Mucosa of gallbladder (tissue), 1 donor: ENCODE measurements around the gene PPP2R5B. TPM values are rescaled to one million over a fixed set of nuclear protein-coding genes. Genes with fewer than 3 reads are reported as not detected.
"Not testable (repeated sequence)": the region's sequence is repeated elsewhere in the genome, so short reads cannot be mapped to it uniquely, and the experiment has no call there.

Experiments used
- DNase-seq: peaks from one replicate; pipeline ENCODE4 v3.0.0-alpha.2; 2020; ENCODE audit warnings: low spot score
- total RNA-seq: library from RNA; stranded (reverse); gene quantifications from one replicate; pipeline ENCODE4 v1.2.1, GENCODE V29; 2021
- donor health status: DM: no; HTN: no; CAD: no.

PPP2R5B gene
- total RNA-seq, 1 donor from 2014 or later = 44.1 TPM

- no peak for DNase-seq
These were observed 49.6 kb downstream of the PPP2R5B start for GRCh38 chr11:64974124-64974523.

GRCh38 chr11:64976651-64977050 lies 52.2 kb downstream of the PPP2R5B start:
- DNase-seq = no peak

- not testable (repeated sequence) for DNase-seq
These were observed 58.9 kb downstream of the PPP2R5B start for GRCh38 chr11:64983339-64983738.

Other genes with a start within 250 kb of the PPP2R5B start
- gene NRXN2, start 201.5 kb upstream of the PPP2R5B start, total RNA-seq = 8.1 TPM
- gene RASGRP2, start 180.5 kb upstream of the PPP2R5B start, total RNA-seq = 17.1 TPM
- gene PYGM, start 164.7 kb upstream of the PPP2R5B start, total RNA-seq = 14.3 TPM
- 263 TPM for gene SF1, start 146.1 kb upstream of the PPP2R5B start, total RNA-seq
- 23.1 TPM for gene MAP4K2, start 121.5 kb upstream of the PPP2R5B start, total RNA-seq
- gene MEN1, start 114.1 kb upstream of the PPP2R5B start, total RNA-seq = 34.8 TPM
- gene CDC42BPG, start 80.0 kb upstream of the PPP2R5B start, total RNA-seq = 37.1 TPM
- 85.6 TPM for gene EHD1, start 46.1 kb upstream of the PPP2R5B start, total RNA-seq
- 39.3 TPM for gene ATG2A, start 7.5 kb upstream of the PPP2R5B start, total RNA-seq
- gene GPHA2, start 11.2 kb downstream of the PPP2R5B start, total RNA-seq = 1.3 TPM
- gene MAJIN, start 47.4 kb downstream of the PPP2R5B start, total RNA-seq = not detected
- 5.5 TPM for gene BATF2, start 72.3 kb downstream of the PPP2R5B start, total RNA-seq
- 103 TPM for gene ARL2, start 89.5 kb downstream of the PPP2R5B start, total RNA-seq
- gene SNX15, start 102.8 kb downstream of the PPP2R5B start, total RNA-seq = 39.4 TPM
- gene SAC3D1, start 116.5 kb downstream of the PPP2R5B start, total RNA-seq = 9.9 TPM
- gene NAALADL1, start 133.9 kb downstream of the PPP2R5B start, total RNA-seq = 10.4 TPM
- gene CDCA5, start 159.4 kb downstream of the PPP2R5B start, total RNA-seq = 2.1 TPM
- gene ZFPL1, start 159.5 kb downstream of the PPP2R5B start, total RNA-seq = 44.4 TPM
- 116 TPM for gene VPS51, start 171.5 kb downstream of the PPP2R5B start, total RNA-seq
- gene TM7SF2, start 187.2 kb downstream of the PPP2R5B start, total RNA-seq = 184 TPM
- 15.1 TPM for gene ZNHIT2, start 193.0 kb downstream of the PPP2R5B start, total RNA-seq
- 835 TPM for gene FAU, start 197.4 kb downstream of the PPP2R5B start, total RNA-seq
- gene MRPL49, start 197.6 kb downstream of the PPP2R5B start, total RNA-seq = 46.5 TPM
- gene SYVN1, start 209.8 kb downstream of the PPP2R5B start, total RNA-seq = 84.4 TPM
- gene SPDYC, start 245.5 kb downstream of the PPP2R5B start, total RNA-seq = not detected